Left lobe of liver (tissue), 2 donors: Measurements from ENCODE around the gene GTPBP2. TPM values are rescaled to one million over a fixed set of nuclear protein-coding genes. Genes with fewer than 3 reads are reported as not detected.
A peak's percentile ranks its signal among the peaks of the same experiment; 100 is the strongest.
"Not testable (repeated sequence)": the region's sequence is repeated elsewhere in the genome, so short reads cannot be mapped to it uniquely, and the experiment has no call there.

Experiments used
- ATAC-seq: fragments of 200-7000 bp; cut with Tn5 transposase; one replicate; pipeline ENCODE4 v1.9.1; 2020; ENCODE audit warnings: mild to moderate bottlenecking, moderate library complexity
- DNase-seq: peaks from one replicate; pipeline ENCODE4 v3.0.0-alpha.2; 2020; ENCODE audit warnings: low spot score
- total RNA-seq: library from RNA; stranded (reverse); gene quantifications from one replicate; pipeline ENCODE4 v1.2.1, GENCODE V29; 2021
- donor health status: DM: no; HTN: no; CAD: no; lungs with moderate emphysema.
- donor health status: DM: no; HTN: yes; CAD: no.

GTPBP2 gene
- total RNA-seq, 1 donor from 2014 or later = 13.7 TPM

DNA sequence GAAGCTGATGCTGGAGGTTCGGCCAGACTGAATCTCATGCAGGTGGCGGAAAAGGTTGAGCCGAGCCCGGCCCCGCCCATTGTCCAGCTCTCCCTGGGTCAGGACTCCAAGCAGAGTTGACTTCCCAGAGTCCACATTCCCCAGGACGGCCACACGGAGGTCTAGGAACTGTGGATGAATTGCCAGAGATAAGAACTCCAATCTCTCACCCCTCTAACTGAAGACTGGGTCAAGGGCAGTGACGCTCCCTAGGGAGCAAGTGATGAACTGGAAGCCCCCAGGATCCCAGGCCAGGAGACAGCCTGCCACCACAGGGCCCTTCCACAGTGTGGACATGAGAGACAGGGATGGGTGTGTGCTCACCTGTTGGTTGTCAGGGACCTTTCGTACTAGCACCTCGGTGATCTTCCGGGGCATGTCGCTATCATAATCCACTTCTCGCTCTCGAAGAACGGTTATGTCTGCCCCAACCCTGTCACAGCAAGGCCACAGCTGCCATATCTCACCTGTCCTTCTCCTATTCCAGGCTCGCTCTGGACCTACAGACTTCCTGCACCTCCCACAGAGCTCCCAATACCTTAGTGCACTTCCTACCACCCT lies 3.6 kb downstream of the GTPBP2 start:
- DNase-seq (no peak), ATAC-seq (no peak)

DNA sequence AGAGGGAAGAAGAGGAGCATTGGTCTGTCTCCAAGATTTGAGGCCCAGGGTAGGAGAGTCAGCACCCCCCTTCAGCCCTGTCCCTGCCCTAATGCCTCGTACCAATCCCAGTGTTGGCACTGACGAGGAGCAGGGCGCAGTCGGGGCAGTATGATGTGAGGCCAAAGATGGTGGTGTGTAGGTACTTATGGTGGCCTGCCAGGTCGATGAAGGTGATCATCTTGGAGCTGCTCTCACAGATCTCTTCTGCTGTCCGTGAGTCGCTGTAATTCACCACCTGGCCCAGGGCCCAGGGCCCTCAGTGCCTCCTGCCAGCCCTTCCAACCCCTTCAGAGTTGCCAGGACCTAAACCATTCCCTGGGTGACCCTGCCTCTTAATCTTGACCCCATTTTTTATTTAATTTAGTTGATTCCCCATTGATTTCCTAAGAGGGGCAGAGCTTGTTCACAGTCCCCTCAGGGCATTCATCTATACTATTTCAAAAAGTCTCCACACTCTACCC lies 4.2 kb downstream of the GTPBP2 start:
- ATAC-seq (no peak), DNase-seq (no peak)

DNA sequence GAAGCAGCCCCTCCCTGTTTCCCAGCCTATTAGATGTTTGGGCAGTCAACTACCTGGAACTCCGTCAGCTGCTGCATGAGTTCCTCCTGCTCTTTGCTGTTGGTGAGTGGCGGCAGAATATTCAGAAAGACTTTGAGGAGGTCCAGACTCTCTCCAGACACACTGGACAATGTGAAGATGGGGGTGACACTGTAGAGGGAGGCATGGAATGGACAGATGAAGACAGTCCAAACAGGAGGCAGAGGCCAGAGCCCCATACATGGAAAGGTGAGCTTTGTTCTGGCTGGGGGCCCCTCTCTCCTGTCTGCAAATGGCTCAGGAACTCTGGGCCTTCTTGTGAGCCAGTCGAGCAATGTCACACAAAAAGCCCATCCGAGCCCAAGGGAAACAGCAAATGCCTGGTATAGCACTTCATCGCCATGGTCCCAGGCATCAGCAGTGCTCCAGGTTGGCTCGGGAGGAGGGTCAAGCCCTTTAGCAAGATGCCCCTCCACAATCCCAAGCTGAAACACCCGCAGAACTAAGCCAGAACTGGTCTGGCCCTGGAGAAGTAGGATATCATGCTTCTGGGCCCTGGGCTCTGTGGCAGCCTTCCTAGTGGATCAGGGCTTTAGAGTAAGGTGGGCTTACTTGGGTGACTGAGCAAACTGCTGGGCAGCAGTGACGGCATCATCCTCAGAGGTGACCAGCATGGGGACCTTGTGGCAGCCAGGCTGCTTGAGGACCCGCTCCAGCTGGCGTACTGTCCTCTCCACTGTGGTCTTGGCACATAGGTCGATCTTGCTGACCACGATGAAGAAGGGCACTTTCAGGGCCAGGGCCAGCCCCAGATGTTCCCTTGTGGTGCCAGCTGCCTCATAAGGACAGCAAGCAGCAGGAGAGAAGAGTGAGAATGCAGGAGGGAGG lies 4.9 kb downstream of the GTPBP2 start:
- ATAC-seq = no peak

DNA sequence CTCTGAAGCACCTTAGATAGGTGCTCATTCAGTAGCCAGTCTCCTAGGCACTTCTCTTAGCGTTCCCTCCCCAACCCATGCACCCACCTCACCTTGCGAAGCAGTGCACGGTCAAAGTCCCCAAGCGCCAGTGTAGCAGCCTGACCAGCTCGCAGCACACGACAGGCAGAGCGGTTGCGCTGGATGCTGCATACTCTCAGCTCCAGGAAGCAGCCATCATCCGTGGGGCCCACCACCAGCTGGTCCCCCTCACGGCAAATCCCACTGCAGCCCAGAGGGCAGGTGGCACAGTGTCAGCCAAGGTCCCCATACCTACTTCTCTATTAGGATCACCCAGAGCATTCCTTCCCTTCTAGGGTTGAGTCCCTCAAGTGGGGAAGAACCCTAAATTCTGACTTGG lies 6.5 kb downstream of the GTPBP2 start:
- ATAC-seq (no peak), DNase-seq (no peak)

More for the DNA sequence above, 4.9 kb downstream of the GTPBP2 start:
- no peak for DNase-seq

DNA sequence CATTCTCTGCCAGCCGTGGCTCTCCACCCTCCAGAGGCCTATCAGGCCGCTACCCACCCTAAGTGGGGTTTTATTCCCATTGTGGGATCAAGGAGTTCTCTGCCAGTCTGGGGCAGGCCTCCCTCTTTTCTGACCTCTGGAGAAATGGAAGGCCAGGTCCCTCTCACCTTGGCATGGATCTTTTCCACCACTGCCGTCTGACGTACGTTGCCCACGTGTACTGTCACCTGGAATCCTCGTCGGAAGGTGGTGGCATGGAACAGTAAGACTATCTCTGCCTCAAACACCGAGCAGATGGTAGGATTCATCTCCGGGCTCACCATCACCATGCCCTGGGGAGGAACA lies 7.3 kb downstream of the GTPBP2 start:
- DNase-seq = no peak
- no peak for ATAC-seq

DNA sequence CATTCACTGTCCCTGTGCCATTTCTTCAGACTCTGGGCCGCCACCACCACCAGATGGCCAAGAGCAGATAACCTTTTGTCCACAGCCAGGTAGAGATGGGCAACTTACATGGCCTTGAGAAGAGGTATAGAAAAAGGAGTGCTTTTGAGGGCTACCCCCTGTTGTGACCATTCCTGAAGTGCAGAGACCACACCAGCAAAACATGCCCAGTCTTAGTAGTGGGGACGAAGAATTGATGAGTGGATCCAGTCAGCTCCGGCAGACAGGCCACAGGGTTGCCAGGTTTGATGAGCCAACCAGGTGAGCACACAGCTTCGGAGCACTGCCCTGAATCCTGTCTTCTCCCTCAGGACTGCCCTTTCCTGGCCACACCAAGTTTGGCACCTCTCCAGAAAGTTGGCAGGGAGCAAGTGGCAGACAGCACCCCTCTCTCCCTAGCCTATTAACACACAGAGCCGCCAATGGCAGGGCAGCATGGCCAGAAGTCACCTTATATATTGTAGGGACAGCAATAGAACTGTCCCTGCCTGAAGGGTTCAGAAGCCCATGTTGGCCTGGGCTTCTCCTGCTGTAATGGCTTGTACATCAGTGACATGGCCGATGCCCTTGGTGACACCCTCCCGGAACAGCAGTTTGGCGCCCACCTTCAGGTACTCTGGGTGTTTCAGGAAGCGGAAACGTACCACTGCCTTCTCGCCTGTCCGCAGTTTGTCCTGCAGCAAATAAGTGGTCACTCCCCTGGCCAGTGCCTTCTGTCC lies 7.8 kb downstream of the GTPBP2 start:
- no peak for DNase-seq
- peak; percentile 8 for ATAC-seq

DNA sequence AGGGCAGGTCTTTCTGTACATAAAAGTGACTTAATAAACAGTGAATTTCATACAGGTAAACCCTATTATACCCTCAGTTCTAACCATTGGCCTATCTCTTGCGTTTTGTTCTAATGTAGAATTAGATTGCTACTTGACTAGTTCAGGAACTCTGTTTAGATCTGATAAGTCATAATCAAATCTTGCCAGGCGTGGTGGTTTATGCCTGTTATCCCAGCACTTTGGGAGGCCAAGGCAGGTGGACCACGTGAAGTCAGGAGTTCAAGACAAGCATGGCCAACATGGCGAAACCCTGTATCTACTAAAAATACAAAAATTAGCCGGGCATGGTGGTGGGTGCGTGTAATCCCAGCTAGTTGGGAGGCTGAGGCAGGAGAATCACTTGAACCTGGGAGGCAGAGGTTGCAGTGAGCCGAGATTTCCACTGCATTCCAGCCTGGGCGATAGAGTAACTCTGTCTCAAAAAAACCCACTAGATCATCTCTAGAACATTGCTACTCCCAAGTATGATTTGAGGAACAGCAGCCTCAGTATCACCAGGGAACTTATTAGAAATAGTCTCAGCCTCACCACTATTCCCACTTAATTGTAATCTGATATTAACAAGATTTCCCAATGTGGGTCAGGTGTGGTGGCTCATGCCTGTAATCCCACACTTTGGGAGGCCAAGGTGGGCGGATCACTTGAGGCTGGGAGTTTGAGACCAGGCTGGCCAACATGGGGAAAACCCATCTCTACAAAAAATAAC lies 12.2 kb downstream of the GTPBP2 start:
- DNase-seq (no peak), ATAC-seq (no peak)

DNA sequence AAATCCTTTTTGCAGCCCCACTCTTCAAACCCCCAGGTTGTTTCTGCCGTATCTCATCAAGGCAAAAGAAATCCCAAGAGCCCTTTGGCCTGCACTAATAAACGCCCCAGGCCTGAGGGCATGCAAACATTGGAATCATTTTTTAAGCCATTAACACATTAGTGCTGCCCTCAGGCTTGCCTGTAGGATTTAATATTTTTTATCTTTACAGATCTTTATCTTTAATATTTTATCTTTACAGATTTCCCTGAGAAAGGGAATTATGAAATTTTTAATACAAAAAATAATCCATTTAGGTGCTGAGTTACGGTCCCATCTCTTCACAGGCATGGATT lies 14.7 kb downstream of the GTPBP2 start:
- no peak for DNase-seq
- no peak for ATAC-seq

DNA sequence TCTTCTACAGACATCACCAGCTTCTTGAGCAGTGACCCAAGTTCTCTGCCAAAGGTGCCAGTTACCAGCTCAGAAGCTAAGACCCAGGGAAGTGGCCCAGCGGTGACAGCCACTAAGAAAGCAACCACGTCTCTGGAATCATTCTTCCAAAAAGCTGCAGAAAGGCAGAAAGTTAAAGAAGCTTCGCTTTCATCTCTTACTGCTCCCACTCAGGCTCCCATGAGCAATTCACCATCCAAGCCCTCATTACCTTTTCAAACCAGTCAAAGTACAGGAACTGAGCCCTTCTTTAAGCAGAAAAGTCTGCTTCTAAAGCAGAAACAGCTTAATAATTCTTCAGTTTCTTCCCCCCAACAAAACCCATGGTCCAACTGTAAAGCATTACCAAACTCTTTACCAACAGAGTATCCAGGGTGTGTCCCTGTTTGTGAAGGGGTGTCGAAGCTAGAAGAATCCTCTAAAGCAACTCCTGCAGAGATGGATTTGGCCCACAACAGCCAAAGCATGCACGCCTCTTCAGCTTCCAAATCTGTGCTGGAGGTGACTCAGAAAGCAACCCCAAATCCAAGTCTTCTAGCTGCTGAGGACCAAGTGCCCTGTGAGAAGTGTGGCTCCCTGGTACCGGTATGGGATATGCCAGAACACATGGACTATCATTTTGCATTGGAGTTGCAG lies 15.2 kb downstream of the GTPBP2 start:
- DNase-seq (no peak), ATAC-seq (no peak)

DNA sequence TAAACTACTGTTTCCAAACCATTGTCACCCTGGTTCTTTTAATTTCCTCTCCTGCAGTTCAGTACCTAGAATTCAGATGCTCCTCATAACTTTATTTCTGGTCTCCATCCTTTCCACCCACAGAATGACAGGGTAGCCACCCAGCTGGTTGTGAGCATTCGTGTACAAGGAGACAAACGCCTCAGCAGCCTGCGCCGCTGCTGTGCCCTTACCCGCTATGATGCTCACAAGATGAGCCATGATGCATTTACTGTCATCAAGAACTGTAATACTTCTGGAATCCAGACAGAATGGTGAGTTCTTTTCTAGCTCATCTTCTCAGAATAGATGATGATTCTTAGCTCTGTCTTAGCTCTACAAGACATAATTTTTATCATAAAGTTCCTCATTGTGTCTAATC lies 18.6 kb downstream of the GTPBP2 start:
- ATAC-seq (no peak), DNase-seq (no peak)

DNA sequence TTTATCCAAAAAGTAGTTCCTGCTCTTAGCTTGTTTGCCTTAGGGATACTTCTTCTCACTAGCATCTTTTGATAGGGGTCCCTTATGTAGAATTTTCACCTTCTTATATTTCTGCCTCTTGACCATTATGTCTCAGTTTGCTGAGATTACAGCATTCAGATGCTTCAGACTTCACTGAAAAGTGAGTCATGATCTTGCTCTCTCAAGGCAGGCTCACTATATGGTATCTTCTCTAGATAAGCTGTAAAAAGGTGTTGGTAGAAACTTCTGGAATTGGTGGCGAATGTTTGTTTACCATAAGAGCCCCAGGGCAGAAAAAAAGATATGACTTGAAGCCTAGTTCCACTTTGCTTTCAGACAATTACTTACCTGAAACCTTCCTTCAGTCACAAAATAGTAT lies 19.7 kb downstream of the GTPBP2 start:
- DNase-seq = no peak
- no peak for ATAC-seq

DNA sequence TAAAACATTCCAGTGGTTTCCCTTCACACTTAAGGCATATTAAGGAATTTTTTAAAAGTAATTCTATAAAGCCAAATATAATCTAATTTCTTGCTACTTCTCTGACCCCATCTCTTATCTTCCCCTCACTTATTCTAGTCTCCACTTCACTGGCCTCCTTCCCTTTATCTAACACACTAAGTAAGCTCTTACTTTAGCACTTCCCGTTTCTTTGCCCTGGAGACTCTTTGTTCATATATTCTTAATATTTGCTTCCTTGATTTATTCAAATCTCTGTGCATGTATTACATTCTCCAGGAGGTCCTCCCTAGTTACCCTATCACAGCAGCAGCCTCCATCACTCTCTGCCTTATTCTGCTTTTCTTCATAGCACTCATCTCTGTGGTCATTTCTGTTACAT lies 20.3 kb downstream of the GTPBP2 start:
- no peak for DNase-seq
- ATAC-seq = no peak

DNA sequence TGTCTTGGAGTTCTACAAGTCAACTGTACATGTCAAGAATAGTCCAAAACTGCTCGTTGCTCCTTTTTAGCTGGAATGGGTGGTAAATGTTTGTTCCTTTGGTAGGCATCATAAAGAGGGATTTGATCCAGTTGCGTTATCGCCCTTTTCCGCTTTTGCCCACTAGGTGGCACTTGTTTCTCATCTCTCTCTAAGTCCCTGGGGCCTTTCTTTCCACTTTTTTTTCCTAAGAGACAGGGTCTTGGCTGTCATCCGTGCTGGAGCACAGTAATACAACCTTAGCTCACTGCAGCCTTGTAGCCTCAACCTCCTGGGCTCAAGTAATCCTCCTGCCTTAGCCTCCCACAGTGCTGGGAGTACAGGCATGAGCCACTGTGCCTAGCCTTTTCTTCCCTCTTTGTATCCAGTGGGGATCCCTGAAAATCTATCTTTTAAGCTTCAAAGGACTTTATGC lies 20.7 kb downstream of the GTPBP2 start:
- DNase-seq = no peak
- ATAC-seq = peak; percentile 89

DNA sequence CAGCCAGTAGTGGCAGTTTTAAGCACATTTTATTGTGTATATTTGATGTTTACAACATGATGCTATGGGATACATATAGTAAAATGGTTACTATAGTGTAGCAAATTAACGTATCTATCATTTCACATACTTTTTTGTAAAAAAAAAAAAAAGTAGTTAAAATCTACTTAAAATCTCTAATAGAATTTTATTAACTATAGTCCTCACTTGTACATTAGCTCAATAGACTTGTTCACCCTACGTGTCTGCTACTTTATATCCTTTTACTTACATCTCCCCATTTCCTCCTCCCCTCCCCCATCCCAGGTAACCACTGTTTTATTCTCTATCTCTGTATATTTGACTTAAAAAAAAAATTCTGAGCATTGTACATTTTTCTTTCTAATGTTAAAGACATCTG lies 23.0 kb downstream of the GTPBP2 start:
- no peak for DNase-seq
- no peak for ATAC-seq

DNA sequence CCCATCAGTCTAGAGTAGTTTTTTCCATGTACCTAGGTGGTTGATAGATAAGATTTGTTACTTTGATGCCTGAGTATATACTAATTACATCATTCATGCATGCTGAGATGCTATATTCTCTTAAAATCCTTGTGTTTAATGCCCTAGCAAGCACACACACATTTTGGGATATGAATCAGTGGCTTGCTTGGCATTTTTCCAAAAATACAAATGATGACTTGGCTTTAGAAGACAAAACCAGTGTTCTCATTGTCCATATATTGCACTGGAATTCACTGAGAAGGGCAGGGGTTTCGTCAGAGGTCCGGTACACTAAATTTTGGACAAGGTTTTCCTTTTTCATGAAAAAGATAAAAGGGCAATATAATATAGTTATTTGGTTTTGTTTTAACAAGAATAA lies 24.9 kb downstream of the GTPBP2 start:
- no peak for ATAC-seq
- DNase-seq = no peak

DNA sequence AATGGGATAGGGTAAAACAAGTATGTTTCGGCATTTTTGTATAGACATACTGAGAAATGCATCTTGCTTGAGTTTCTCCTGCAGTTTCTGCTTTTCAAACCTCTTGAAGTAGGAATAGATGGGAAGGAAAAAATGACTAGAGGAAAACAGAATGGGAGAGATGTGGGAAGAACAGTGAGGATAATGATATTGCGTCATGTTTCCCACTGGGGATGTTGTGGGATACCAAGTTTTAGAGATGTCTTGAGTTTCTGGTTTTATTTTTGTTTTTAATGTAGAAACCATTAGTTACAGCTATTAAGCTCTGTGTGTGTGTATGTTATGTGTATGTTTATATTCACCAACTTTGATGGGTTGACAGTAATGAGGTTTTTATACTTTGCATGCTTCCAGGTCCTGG lies 28.5 kb downstream of the GTPBP2 start:
- DNase-seq = no peak
- no peak for ATAC-seq

DNA sequence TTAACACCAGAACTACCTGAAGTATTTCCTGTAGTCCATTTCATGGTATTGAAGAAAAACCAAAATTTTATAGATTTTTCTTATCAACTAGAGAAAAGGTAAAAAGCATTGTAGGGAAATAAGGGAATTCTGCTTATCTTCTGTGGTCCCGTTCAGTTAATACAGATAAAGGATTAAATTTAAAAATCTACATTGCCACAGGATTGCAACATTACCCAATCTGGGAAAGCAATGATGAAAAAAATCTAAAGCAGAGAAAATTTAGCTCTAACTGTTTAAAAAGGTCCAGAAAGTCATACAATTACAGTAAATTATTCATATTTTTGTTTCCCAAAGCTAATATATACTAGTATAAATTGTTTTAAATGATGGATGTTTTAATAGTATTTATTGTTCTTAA lies 35.1 kb downstream of the GTPBP2 start:
- DNase-seq (no peak), ATAC-seq (no peak)

DNA sequence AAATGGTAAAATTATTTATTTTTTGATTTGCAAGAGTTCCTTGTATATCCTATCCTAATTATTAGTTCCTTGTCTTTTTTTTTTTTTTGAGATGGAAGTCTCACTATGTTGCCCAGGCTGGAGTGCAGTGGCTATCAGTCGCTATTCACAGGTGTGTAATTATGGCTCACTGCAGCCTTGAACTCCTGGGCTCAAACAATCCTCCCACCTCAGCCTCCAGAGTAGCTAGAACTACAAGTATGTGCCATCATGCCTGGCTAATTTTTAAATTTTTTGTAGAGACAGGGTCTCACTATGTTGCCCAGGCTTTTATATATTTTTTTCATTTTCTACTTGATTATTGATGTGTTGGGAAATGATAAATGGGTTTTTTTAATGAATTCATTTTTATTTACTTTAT lies 39.5 kb downstream of the GTPBP2 start:
- not testable (repeated sequence) for ATAC-seq

DNA sequence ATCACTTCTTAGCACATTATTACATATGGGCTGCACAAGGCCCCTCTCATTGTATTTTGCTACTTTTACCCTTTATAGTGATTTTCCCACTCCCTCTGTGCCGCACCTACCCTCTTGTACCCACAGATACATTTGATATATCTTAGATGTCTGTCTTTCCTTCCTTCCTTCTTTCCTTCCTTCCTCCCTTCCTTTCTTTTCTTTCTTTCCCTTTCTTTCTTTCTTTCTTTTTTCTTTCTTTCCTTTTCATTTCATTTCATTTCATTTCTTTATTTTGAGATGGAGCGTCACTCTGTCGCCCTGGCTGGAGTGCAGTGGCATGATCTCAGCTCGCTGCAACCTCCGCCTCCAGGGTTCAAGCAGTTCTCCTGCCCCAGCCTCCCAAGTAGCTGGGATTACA lies 40.9 kb downstream of the GTPBP2 start:
- ATAC-seq (no peak), DNase-seq (no peak)

More for the DNA sequence above, 39.5 kb downstream of the GTPBP2 start:
- not testable (repeated sequence) for DNase-seq

DNA sequence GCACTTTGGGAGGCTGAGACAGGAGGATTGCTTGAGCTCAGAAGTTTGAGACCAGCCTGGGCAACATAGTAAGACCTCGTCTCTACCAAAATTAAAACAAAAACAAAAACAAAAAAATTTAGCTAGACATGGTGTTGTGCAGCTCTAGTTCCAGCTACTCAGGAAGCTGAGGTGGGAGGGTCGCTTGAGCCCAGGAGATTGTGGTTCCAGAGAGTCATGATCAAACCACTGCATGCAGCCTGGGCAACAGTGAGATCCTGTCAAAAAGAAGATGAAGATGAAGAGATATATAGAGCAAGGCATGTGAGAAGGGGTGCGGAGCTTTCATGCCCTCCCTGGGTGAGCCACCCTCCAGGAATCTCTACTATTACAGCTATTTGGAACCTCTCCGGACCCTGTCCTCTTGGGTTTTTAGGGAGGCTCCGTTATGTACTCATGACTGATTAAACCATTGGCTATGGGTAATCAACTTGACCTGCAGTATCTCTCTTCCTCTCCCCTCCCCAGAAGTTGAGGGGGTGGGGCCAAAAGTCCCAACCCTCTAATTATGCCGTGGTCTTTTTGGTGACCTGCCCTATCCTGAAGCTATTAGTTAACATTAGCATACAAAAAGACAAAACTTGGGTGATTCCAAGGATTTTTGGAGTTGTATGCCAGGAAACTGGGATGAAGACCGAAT lies 44.0 kb downstream of the GTPBP2 start:
- no peak for ATAC-seq
- DNase-seq = no peak
